IPS-11a (cell line): ENCODE data around the gene TMC7.

ENCODE experiments used
- H3K4me3 ChIP-seq: one replicate; pipeline ENCODE4 v1.5.1; 2013; ENCODE audit warnings: low read depth, low read length, control low read depth

The TMC7 gene

GRCh38 chr16:19086322-19087199, 102.8 kb downstream of the TMC7 start:
- H3K4me3 ChIP-seq, result no peak overlapping the region

- H3K4me3 ChIP-seq, result no peak overlapping the region
Observed at GRCh38 chr16:19088341-19088916, 104.7 kb downstream of the TMC7 start.

- H3K4me3 ChIP-seq, result no peak overlapping the region
Observed at GRCh38 chr16:19089410-19089955, 105.7 kb downstream of the TMC7 start.

GRCh38 chr16:19090916-19091315, 107.2 kb downstream of the TMC7 start:
- no peak overlapping the region for H3K4me3 ChIP-seq

- no peak overlapping the region for H3K4me3 ChIP-seq
Observed at GRCh38 chr16:19092653-19093410, 109.1 kb downstream of the TMC7 start.

- no peak overlapping the region for H3K4me3 ChIP-seq
Observed at GRCh38 chr16:19093631-19094541, 110.2 kb downstream of the TMC7 start.

GRCh38 chr16:19094542-19095365, 111.0 kb downstream of the TMC7 start:
- no peak overlapping the region for H3K4me3 ChIP-seq

- no peak overlapping the region for H3K4me3 ChIP-seq
Observed at GRCh38 chr16:19095654-19096053, 111.9 kb downstream of the TMC7 start.

GRCh38 chr16:19098173-19098572, 114.4 kb downstream of the TMC7 start:
- H3K4me3 ChIP-seq, result no peak overlapping the region

GRCh38 chr16:19102187-19102872, 118.6 kb downstream of the TMC7 start:
- H3K4me3 ChIP-seq, result no peak overlapping the region

GRCh38 chr16:19104607-19105006, 120.9 kb downstream of the TMC7 start:
- no peak overlapping the region for H3K4me3 ChIP-seq

- H3K4me3 ChIP-seq, result no peak overlapping the region
Observed at GRCh38 chr16:19105131-19105530, 121.4 kb downstream of the TMC7 start.

GRCh38 chr16:19105891-19106624, 122.3 kb downstream of the TMC7 start:
- H3K4me3 ChIP-seq, result no peak overlapping the region

- no peak overlapping the region for H3K4me3 ChIP-seq
Observed at GRCh38 chr16:19106625-19107020, 122.9 kb downstream of the TMC7 start.

GRCh38 chr16:19108409-19109287, 124.9 kb downstream of the TMC7 start:
- no peak overlapping the region for H3K4me3 ChIP-seq

- no peak overlapping the region for H3K4me3 ChIP-seq
Observed at GRCh38 chr16:19109288-19109664, 125.5 kb downstream of the TMC7 start.
